Stimulated activated naive CD8-positive, alpha-beta T cell treated with anti-CD3 and anti-CD28 coated beads, Interleukin-15, Interleukin-2, amounts not matched to agents 100 ng/mL and 50 ng/mL, for 24 hours (primary cell): ENCODE measurements around the gene SV2C.
"Not testable (repeated sequence)": the region's sequence is repeated elsewhere in the genome, so short reads cannot be mapped to it uniquely, and the experiment has no call there.

Experiments used
- H3K27ac Mint-ChIP-seq: one replicate; pipeline ENCODE4 v1.8.0; 2021; ENCODE audit warnings: mild to moderate bottlenecking, mixed read lengths
- H3K27me3 Mint-ChIP-seq: one replicate; pipeline ENCODE4 v1.8.0; 2021; ENCODE audit warnings: mixed read lengths
- H3K36me3 Mint-ChIP-seq: one replicate; pipeline ENCODE4 v1.8.0; 2021; ENCODE audit warnings: low read depth, mixed read lengths
- H3K4me1 Mint-ChIP-seq: one replicate; pipeline ENCODE4 v1.8.0; 2021; ENCODE audit warnings: low read depth, mixed read lengths
- H3K4me3 Mint-ChIP-seq: one replicate; pipeline ENCODE4 v1.8.0; 2021; ENCODE audit warnings: mild to moderate bottlenecking, mixed read lengths
- H3K9me3 Mint-ChIP-seq: one replicate; pipeline ENCODE4 v1.8.0; 2021; ENCODE audit warnings: mixed read lengths

Gene SV2C

GRCh38 chr5:76325876-76326491 is 242.8 kb downstream of the SV2C start:
- peak overlapping the region; percentile 40 for H3K4me3 Mint-ChIP-seq
- no peaks in the 10 kb centered on the region for H3K36me3 Mint-ChIP-seq
- peak overlapping the region; percentile 74 for H3K27ac Mint-ChIP-seq
- no peaks in the 10 kb centered on the region for H3K27me3 Mint-ChIP-seq
- peaks cover 40% of the 10 kb centered on the region for H3K4me1 Mint-ChIP-seq
- H3K9me3 Mint-ChIP-seq = peaks cover 3% of the 10 kb centered on the region

DNA sequence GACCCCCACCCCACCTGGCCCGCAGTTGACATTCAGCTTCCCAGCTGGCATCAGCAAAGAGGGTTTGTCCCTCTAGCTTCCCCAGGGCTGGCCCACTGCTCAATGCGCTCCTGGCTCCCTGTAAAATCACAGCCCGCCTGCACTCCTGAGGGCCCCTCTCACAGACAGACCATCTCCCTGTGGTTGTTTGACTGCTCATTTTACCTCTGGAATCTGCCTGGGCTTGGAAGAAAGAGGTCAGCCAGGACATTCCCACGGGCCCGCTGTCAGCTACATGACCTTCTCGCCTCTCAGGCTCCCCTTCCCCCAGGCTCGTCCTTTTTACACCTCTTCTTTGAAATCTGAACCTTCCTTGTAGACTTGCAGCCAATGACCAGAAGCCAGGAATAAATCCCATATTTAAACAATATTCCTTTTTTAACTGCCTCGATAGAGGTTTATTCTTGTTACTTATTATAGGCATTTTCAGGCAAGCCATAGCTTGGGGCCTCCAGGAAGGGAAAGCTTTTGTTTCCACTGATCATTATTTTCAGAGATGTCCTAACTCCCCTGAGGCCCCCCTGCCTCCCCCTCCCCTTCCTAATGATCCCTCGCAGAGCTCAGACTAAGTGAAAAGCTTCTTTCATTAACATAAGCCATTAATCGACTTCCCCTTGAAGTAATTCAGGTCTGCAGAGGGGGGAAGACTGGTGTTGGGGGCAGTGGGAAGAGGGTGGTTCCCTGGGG is 243.6 kb downstream of the SV2C start:
- Mint-ChIP-seq H3K27ac (peak overlapping the region; percentile 67), H3K4me3 (no peak overlapping the region), H3K36me3 (no peaks in the 10 kb centered on the region), H3K9me3 (peaks cover 3% of the 10 kb centered on the region), H3K27me3 (no peaks in the 10 kb centered on the region), H3K4me1 (peaks cover 47% of the 10 kb centered on the region)

GRCh38 chr5:76329346-76329745 is 246.2 kb downstream of the SV2C start:
- H3K36me3 Mint-ChIP-seq = no peaks in the 10 kb centered on the region
- H3K9me3 Mint-ChIP-seq = no peaks in the 10 kb centered on the region
- no peak overlapping the region for H3K27ac Mint-ChIP-seq
- H3K27me3 Mint-ChIP-seq = no peaks in the 10 kb centered on the region
- H3K4me1 Mint-ChIP-seq = peaks cover 59% of the 10 kb centered on the region
- H3K4me3 Mint-ChIP-seq = no peak overlapping the region

DNA sequence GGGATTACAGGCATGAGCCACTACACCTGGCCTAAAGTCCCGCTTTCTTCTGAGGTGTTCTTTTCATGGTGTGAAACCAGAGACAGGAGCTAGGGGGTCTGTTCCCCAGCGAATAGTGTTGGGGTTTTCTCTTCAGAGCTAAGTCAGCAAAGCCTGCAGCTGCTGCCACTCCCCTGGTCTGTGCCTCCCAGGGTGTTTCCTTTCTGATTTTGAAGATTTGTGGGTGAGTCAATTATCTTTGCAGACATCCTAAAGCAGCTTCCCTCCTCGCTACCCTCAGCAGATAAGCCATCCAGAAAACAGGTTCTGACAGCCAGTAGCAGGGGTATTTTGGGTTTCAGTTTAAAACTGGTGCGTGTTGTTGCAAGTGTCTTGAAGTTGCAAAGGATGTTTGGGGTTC is 247.9 kb downstream of the SV2C start:
- H3K27ac Mint-ChIP-seq = no peak overlapping the region
- H3K9me3 Mint-ChIP-seq = no peaks in the 10 kb centered on the region
- peaks cover 45% of the 10 kb centered on the region for H3K4me1 Mint-ChIP-seq

GRCh38 chr5:76332102-76332501 is 248.9 kb downstream of the SV2C start:
- Mint-ChIP-seq H3K4me1 (peaks cover 35% of the 10 kb centered on the region), H3K27me3 (no peaks in the 10 kb centered on the region), H3K9me3 (no peaks in the 10 kb centered on the region), H3K27ac (no peak overlapping the region), H3K4me3 (no peak overlapping the region), H3K36me3 (no peaks in the 10 kb centered on the region)

More for the DNA sequence above, 247.9 kb downstream of the SV2C start:
- H3K27me3 Mint-ChIP-seq = no peaks in the 10 kb centered on the region
- H3K36me3 Mint-ChIP-seq = no peaks in the 10 kb centered on the region
- no peak overlapping the region for H3K4me3 Mint-ChIP-seq

- Mint-ChIP-seq H3K4me3 (no peak overlapping the region), H3K9me3 (no peaks in the 10 kb centered on the region), H3K27ac (no peak overlapping the region), H3K36me3 (no peaks in the 10 kb centered on the region), H3K27me3 (no peaks in the 10 kb centered on the region), H3K4me1 (peaks cover 31% of the 10 kb centered on the region)
Observed at GRCh38 chr5:76332611-76333205, 249.5 kb downstream of the SV2C start.

- no peaks in the 10 kb centered on the region for H3K27me3 Mint-ChIP-seq
- H3K36me3 Mint-ChIP-seq = no peaks in the 10 kb centered on the region
- H3K4me1 Mint-ChIP-seq = peaks cover 38% of the 10 kb centered on the region
- H3K9me3 Mint-ChIP-seq = no peaks in the 10 kb centered on the region
- H3K27ac Mint-ChIP-seq = no peak overlapping the region
- H3K4me3 Mint-ChIP-seq = no peak overlapping the region
Observed at GRCh38 chr5:76333571-76333970, 250.4 kb downstream of the SV2C start.

GRCh38 chr5:76334574-76334973 is 251.4 kb downstream of the SV2C start:
- no peaks in the 10 kb centered on the region for H3K9me3 Mint-ChIP-seq
- H3K4me3 Mint-ChIP-seq = no peak overlapping the region
- H3K4me1 Mint-ChIP-seq = peaks cover 38% of the 10 kb centered on the region
- no peak overlapping the region for H3K27ac Mint-ChIP-seq
- H3K27me3 Mint-ChIP-seq = no peaks in the 10 kb centered on the region
- no peaks in the 10 kb centered on the region for H3K36me3 Mint-ChIP-seq

DNA sequence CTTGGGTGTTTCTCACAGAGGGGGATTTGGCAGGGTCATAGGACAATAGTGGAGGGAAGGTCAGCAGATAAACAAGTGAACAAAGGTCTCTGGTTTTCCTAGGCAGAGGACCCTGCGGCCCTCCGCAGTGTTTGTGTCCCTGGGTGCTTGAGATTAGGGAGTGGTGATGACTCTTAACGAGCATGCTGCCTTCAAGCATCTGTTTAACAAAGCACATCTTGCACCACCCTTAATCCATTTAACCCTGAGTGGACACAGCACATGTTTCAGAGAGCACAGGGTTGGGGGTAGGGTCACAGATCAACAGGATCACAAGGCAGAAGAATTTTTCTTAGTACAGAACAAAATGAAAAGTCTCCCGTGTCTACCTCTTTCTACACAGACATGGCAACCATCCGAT is 252.3 kb downstream of the SV2C start:
- not testable (repeated sequence) for H3K27ac Mint-ChIP-seq, H3K27me3 Mint-ChIP-seq, H3K9me3 Mint-ChIP-seq, H3K36me3 Mint-ChIP-seq, H3K4me3 Mint-ChIP-seq
- peaks cover 33% of the 10 kb centered on the region for H3K4me1 Mint-ChIP-seq

DNA sequence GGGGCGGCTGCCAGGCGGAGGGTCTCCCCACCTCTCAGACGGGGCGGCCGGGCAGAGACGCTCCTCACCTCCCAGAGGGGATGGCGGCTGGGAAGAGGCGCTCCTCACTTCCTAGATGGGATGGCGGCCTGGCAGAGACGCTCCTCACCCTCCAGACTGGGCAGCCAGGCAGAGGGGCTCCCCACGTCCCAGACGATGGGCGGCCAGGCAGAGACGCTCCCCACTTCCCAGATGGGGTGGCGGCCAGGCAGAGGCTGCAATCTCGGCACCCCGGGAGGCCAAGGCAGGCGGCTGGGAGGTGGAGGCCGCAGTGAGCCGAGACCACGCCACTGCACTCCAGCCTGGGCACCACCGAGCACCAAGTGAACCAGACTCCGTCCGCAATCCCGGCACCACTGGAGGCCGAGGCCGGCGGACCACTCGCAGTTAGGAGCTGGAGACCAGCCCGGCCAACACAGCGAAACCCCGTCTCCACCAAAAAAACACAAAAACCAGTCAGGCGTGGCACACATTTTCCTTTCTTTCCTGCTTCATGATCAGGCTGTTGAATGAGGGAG is 253.1 kb downstream of the SV2C start:
- H3K4me1 Mint-ChIP-seq = peaks cover 24% of the 10 kb centered on the region
- not testable (repeated sequence) for H3K36me3 Mint-ChIP-seq, H3K27me3 Mint-ChIP-seq, H3K9me3 Mint-ChIP-seq, H3K4me3 Mint-ChIP-seq, H3K27ac Mint-ChIP-seq

DNA sequence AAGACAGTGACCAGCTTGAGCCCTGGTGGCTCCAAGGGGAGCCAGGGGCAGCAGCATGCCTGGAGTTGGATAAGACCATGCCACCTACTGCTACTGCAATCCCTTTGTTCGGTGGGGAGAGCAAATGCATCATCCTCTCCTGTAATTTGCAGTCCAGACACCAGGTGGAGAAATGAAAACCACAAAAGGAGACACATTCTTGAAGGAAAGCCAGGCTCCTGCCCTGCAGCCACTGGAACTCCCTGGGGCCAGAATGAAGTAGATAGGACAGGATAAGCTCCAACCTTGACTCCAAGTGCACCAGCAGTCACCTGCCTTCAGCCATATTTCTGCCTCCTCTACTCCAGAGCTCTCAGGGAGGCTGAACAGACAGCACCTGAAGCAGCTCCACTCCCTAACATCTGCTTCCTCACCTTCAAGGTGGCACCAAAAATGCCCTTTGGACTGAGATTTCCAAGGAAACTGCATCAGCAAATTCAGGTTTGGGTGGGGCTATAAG is 254.8 kb downstream of the SV2C start:
- peaks cover 19% of the 10 kb centered on the region for H3K4me1 Mint-ChIP-seq
- H3K36me3 Mint-ChIP-seq = no peaks in the 10 kb centered on the region
- H3K27me3 Mint-ChIP-seq = no peaks in the 10 kb centered on the region
- H3K4me3 Mint-ChIP-seq = no peak overlapping the region
- H3K9me3 Mint-ChIP-seq = no peaks in the 10 kb centered on the region
- H3K27ac Mint-ChIP-seq = no peak overlapping the region

DNA sequence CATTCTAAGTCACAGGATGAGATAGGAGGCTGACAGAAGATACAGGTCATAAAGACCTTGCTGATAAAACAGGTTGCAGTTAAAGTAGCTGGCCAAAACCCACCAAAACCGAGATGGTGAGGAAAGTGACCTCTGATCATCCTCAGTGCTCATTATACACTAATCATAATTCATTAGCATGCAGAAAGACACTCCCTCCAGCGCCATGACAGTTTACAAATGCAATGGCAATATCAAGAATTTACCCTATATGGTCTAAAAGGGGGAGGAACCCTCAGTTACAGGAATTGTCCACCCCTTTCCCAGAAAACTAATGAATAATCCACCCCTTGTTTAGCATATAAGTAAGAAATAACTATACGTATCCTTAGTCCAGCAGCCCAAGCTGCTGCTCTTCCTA is 256.7 kb downstream of the SV2C start:
- Mint-ChIP-seq H3K4me1 (peaks cover 15% of the 10 kb centered on the region), H3K27ac (no peak overlapping the region)

DNA sequence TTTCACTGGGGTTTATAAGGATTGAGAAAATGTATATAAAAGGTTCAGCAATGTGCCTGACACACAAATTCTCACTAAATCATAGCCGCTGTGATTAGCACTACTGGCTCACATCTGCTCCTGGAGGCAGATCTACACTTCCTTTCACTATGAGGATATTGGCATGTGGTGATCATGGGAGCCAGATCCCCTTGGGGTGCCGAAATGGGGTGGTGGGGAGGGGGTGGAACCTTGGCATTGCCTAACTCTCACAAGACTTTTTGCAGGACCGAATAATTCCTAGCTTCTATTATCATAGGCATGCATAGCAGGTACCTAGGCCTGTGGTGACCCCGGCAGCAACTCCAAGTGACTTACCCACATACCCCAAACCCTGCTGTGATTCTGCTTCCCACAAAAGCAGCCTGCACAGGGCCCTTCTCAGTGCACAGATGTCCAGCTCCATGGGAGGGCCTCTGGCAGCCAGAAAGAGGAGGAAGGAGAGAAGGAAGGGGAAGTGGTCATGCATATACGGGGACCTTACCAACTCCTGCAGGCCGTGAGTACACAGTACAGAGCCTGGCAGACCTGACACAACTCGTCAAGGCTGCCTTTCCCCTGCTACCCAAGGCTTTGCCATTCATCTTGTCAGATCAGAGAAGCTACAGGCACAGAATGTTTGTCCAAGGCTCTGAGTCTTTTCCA is 258.6 kb downstream of the SV2C start:
- H3K27ac Mint-ChIP-seq = peak overlapping the region; percentile 36
- H3K36me3 Mint-ChIP-seq = no peaks in the 10 kb centered on the region
- H3K27me3 Mint-ChIP-seq = no peaks in the 10 kb centered on the region
- H3K4me1 Mint-ChIP-seq = peaks cover 15% of the 10 kb centered on the region
- no peaks in the 10 kb centered on the region for H3K9me3 Mint-ChIP-seq
- H3K4me3 Mint-ChIP-seq = no peak overlapping the region

More for the DNA sequence above, 256.7 kb downstream of the SV2C start:
- no peaks in the 10 kb centered on the region for H3K36me3 Mint-ChIP-seq
- H3K9me3 Mint-ChIP-seq = no peaks in the 10 kb centered on the region
- H3K27me3 Mint-ChIP-seq = no peaks in the 10 kb centered on the region
- no peak overlapping the region for H3K4me3 Mint-ChIP-seq

- Mint-ChIP-seq H3K9me3 (no peaks in the 10 kb centered on the region), H3K36me3 (no peaks in the 10 kb centered on the region), H3K4me3 (no peak overlapping the region), H3K27me3 (no peaks in the 10 kb centered on the region), H3K27ac (peak overlapping the region; percentile 36), H3K4me1 (peaks cover 15% of the 10 kb centered on the region)
Observed at GRCh38 chr5:76342474-76342873, 259.3 kb downstream of the SV2C start.

DNA sequence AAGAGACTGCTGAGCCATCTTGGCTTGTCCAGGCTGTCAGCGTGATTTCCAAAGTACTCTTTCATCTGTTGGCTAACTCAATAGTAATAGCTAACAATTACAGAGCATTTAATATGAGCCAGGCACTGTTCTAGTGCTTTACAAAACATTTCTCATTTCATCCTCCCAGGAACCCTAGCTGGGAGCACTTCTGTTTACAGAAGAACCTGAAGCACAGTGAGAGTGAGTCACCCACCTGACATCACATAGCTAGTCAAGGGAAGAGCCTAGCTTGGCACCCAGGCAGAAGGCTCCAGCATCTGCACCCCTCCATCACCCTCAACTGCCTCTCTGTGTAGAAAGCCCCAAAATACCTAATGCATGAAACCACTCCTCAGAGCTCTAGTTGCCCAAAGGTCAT is 262.4 kb downstream of the SV2C start:
- Mint-ChIP-seq H3K27me3 (no peaks in the 10 kb centered on the region), H3K9me3 (no peaks in the 10 kb centered on the region), H3K27ac (no peak overlapping the region), H3K4me3 (no peak overlapping the region), H3K36me3 (no peaks in the 10 kb centered on the region), H3K4me1 (peaks cover 7% of the 10 kb centered on the region)
